H9 (cell line): ENCODE results near the gene ARHGAP4. TPM values are rescaled to one million over a fixed set of nuclear protein-coding genes. Genes with fewer than 3 reads are reported as not detected.

Experiments used
- DNase-seq: peaks from one replicate; pipeline ENCODE4 v3.0.0-alpha.2; 2017
- H2AFZ ChIP-seq: one replicate; pipeline ENCODE4 v1.6.1; 2013; ENCODE audit warnings: mild to moderate bottlenecking, low read length, control low read depth, moderate library complexity
- H2AK5ac ChIP-seq: 2 replicates; pipeline ENCODE4 v1.6.1; 2013; ENCODE audit warnings: low read length, control low read depth, mixed read lengths; ENCODE audit not compliant: insufficient read length
- H2BK120ac ChIP-seq: one replicate; pipeline ENCODE4 v1.6.1; 2013; ENCODE audit warnings: low read depth, mild to moderate bottlenecking, low read length, control low read depth, inconsistent platforms; ENCODE audit not compliant: poor library complexity, severe bottlenecking
- H2BK12ac ChIP-seq: 2 replicates; pipeline ENCODE4 v1.6.1; 2013; ENCODE audit warnings: low read length, control low read depth, mixed read lengths, low read depth; ENCODE audit not compliant: insufficient read length
- H2BK15ac ChIP-seq: 2 replicates; pipeline ENCODE4 v1.6.1; 2013; ENCODE audit warnings: low read depth, low read length, control low read depth
- H2BK20ac ChIP-seq: one replicate; pipeline ENCODE4 v1.6.1; 2013; ENCODE audit warnings: low read depth, mild to moderate bottlenecking, low read length, control low read depth, inconsistent platforms; ENCODE audit not compliant: poor library complexity, severe bottlenecking
- H2BK5ac ChIP-seq: 2 replicates; pipeline ENCODE4 v1.6.1; 2013; ENCODE audit warnings: low read length, control low read depth, mixed read lengths; ENCODE audit not compliant: insufficient read length
- H3K14ac ChIP-seq: 2 replicates; pipeline ENCODE4 v1.6.1; 2013; ENCODE audit warnings: low read length, control low read depth; ENCODE audit not compliant: insufficient read depth
- H3K18ac ChIP-seq: 2 replicates; pipeline ENCODE4 v1.6.1; 2013; ENCODE audit warnings: low read depth, mild to moderate bottlenecking, mixed read lengths, low read length, control low read depth; ENCODE audit not compliant: insufficient read length
- H3K23ac ChIP-seq: 2 replicates; pipeline ENCODE4 v1.6.1; 2013; ENCODE audit warnings: low read length, control low read depth, mixed read lengths, low read depth; ENCODE audit not compliant: insufficient read length
- H3K23me2 ChIP-seq: 2 replicates; pipeline ENCODE4 v1.6.1; 2013; ENCODE audit warnings: low read depth, mild to moderate bottlenecking, mixed read lengths, low read length, control low read depth; ENCODE audit not compliant: insufficient read length, poor library complexity, severe bottlenecking
- H3K27ac ChIP-seq: 2 replicates; pipeline ENCODE4 v1.5.1; 2013; ENCODE audit warnings: low read length, control low read depth, mixed read lengths, low read depth; ENCODE audit not compliant: insufficient read length
- H3K27me3 ChIP-seq: 2 replicates; pipeline ENCODE4 v1.6.1; 2013; ENCODE audit warnings: low read length, control low read depth, inconsistent platforms; ENCODE audit not compliant: insufficient read depth
- H3K4ac ChIP-seq: 2 replicates; pipeline ENCODE4 v1.6.1; 2013; ENCODE audit warnings: low read depth, mild to moderate bottlenecking, control low read depth, inconsistent platforms, low read length, moderate library complexity
- H3K4me1 ChIP-seq: 2 replicates; pipeline ENCODE4 v1.6.1; 2013; ENCODE audit warnings: low read length, control low read depth, inconsistent platforms; ENCODE audit not compliant: insufficient read depth
- H3K4me2 ChIP-seq: 2 replicates; pipeline ENCODE4 v1.6.1; 2013; ENCODE audit warnings: low read length, control low read depth, mixed read lengths; ENCODE audit not compliant: insufficient read length, insufficient read depth
- H3K56ac ChIP-seq: 2 replicates; pipeline ENCODE4 v1.6.1; 2013; ENCODE audit warnings: low read depth, mild to moderate bottlenecking, mixed read lengths, low read length, control low read depth; ENCODE audit not compliant: insufficient read length
- H3K79me1 ChIP-seq: 2 replicates; pipeline ENCODE4 v1.6.1; 2013; ENCODE audit warnings: low read depth, mild to moderate bottlenecking, moderate library complexity, low read length, control low read depth, inconsistent platforms; ENCODE audit not compliant: insufficient read depth, poor library complexity, severe bottlenecking
- H3K79me2 ChIP-seq: 2 replicates; pipeline ENCODE4 v1.6.1; 2013; ENCODE audit warnings: low read length, control low read depth, inconsistent platforms; ENCODE audit not compliant: insufficient read depth
- H3K9ac ChIP-seq: 2 replicates; pipeline ENCODE4 v1.6.1; 2013; ENCODE audit warnings: low read length, control low read depth, mixed read lengths; ENCODE audit not compliant: insufficient read length; ENCODE audit errors: extremely low read depth
- H3K9me3 ChIP-seq: one replicate; pipeline ENCODE4 v1.6.1; 2013; ENCODE audit warnings: low read depth, low read length, inconsistent platforms; ENCODE audit not compliant: control insufficient read depth
- H3T11ph ChIP-seq: one replicate; pipeline ENCODE4 v1.6.1; 2013; ENCODE audit warnings: mild to moderate bottlenecking, low read length, control low read depth, inconsistent platforms
- H4K20me1 ChIP-seq: one replicate; pipeline ENCODE4 v1.6.1; 2013; ENCODE audit not compliant: control insufficient read depth, insufficient read length, insufficient read depth
- H4K5ac ChIP-seq: 2 replicates; pipeline ENCODE4 v1.6.1; 2013; ENCODE audit warnings: low read depth, mild to moderate bottlenecking, mixed read lengths, low read length, control low read depth; ENCODE audit not compliant: insufficient read length
- H4K8ac ChIP-seq: replicated peaks from 2 replicates; pipeline ENCODE4 v1.6.1; 2013; ENCODE audit warnings: low read length, control low read depth, mixed read lengths, low read depth; ENCODE audit not compliant: insufficient read length
- H4K91ac ChIP-seq: 2 replicates; pipeline ENCODE4 v1.6.1; 2013; ENCODE audit warnings: low read depth, mild to moderate bottlenecking, moderate library complexity, mixed read lengths, low read length, control low read depth; ENCODE audit not compliant: insufficient read length
- H3K27ac Mint-ChIP-seq, 3 experiments: 2 replicates in 2 of 3; 3 replicates in 1 of 3; pipeline ENCODE4 v1.8.0; 2020 to 2021; ENCODE audit warnings: mixed read lengths in 3 of 3, mild to moderate bottlenecking in 1 of 3, moderate library complexity in 1 of 3
- H3K27me3 Mint-ChIP-seq: 2 replicates; pipeline ENCODE4 v1.8.0; 2021; ENCODE audit warnings: low read depth, mild to moderate bottlenecking, moderate library complexity, mixed read lengths
- H3K36me3 Mint-ChIP-seq, 3 experiments: 2 replicates in 2 of 3; 3 replicates in 1 of 3; pipeline ENCODE4 v1.8.0; 2020 to 2021; ENCODE audit warnings: low read depth in 3 of 3, mixed read lengths in 3 of 3; ENCODE audit not compliant: insufficient read depth in 1 of 3
- H3K4me1 Mint-ChIP-seq, 2 experiments: 2 replicates each; pipeline ENCODE4 v1.8.0; 2020; ENCODE audit warnings: mixed read lengths in 2 of 2
- H3K4me3 Mint-ChIP-seq, 2 experiments: 2 replicates in 1 of 2; 3 replicates in 1 of 2; pipeline ENCODE4 v1.8.0; 2020 to 2021; ENCODE audit warnings: mild to moderate bottlenecking in 2 of 2, mixed read lengths in 2 of 2, moderate library complexity in 1 of 2
- H3K9me3 Mint-ChIP-seq, 2 experiments: 2 replicates in 1 of 2; 3 replicates in 1 of 2; pipeline ENCODE4 v1.8.0; 2020; ENCODE audit warnings: mild to moderate bottlenecking in 2 of 2, mixed read lengths in 2 of 2, moderate library complexity in 1 of 2
- WGBS: extraction: QIAGEN DNeasy Blood & Tissue Kit; methylation state at CpG from one replicate; pipeline ENCODE4 v1.1.7; 2013; ENCODE audit warnings: missing lambda C conversion rate, low lambda C conversion rate, mixed read lengths; ENCODE audit not compliant: insufficient read length; ENCODE audit errors: extremely low coverage; 5-methylcytosine and 5-hydroxymethylcytosine counted together
- total RNA-seq: library from RNA; stranded (reverse); gene quantifications from 2 replicates; pipeline ENCODE4 v1.2.1, GENCODE V29; 2021
- TF ChIP-seq, protein P1 (sequence below): fragments of 200-600 bp; sonication (generic); conservative IDR thresholded peaks from 3 replicates; pipeline ENCODE4 v1.8.0; 2021; ENCODE audit warnings: antibody characterized with exemption, mild to moderate bottlenecking

ARHGAP4 gene
- total RNA-seq, 1 experiment from 2014 or later: 37.8 TPM

DNA sequence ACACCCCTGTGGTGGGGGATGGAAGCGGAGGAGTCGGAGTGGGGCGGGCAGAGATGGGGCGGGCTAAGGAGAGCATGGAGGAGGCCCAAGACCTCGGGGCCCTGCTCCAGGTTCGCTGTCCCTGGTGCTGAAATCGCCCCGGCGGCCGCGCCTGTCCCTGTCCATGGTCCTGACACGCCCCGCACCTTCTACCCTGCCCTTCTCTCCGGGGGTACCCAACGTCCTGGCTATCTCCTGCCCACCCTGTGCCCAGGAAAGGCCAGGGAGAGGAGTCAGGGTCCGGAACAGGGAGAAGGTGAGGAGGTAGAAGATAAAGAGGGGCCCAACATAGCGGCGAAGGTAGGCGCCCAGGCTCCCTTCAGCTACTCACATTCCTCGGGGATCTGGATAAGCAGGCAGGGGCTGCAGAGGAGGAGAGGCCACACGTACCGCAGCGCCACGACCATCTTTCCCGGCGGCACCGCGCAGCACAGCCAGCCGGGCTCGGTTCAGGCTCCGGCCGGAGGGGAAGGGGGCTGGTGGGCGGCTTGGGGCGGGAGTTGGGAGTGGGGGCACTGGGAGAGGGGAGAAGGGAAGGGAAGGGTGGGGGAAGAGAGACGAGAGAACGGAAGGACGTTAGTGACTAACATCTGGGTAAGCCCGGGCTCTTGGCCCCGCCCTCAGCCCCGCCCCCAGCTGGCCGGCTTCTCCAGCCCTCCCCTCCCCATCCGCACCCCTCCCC is 50.5 kb downstream of the ARHGAP4 start:
- Histone ChIP-seq H3K27me3 (no peaks in the 10 kb centered on the region), H3K14ac (no peak overlapping the region), H3K23me2 (peaks cover 3% of the 10 kb centered on the region), H2BK120ac (no peak overlapping the region), H2BK15ac (no peak overlapping the region), H3K9ac (no peak overlapping the region), H3T11ph (no peak overlapping the region), H4K8ac (no peak overlapping the region), H2BK12ac (no peak overlapping the region), H4K20me1 (no peaks in the 10 kb centered on the region), H4K91ac (no peak overlapping the region), H3K23ac (no peak overlapping the region), H2AK5ac (no peak overlapping the region), H3K18ac (no peak overlapping the region), H3K79me1 (no peaks in the 10 kb centered on the region), H2AFZ (no peak overlapping the region), H3K56ac (no peak overlapping the region), H4K5ac (no peak overlapping the region), H3K27ac (no peak overlapping the region), H3K4me2 (peak overlapping the region; percentile 8), H2BK5ac (no peak overlapping the region), H3K4ac (no peak overlapping the region), H3K9me3 (no peaks in the 10 kb centered on the region), H3K4me1 (no peaks in the 10 kb centered on the region; the same call in none of the 2 replicates), H2BK20ac (no peak overlapping the region), H3K79me2 (no peaks in the 10 kb centered on the region)
- peak; percentile 76 for DNase-seq
- Mint-ChIP-seq H3K4me1 (peaks cover 27 to 57% of the 10 kb centered on the region in 2 experiments), H3K9me3 (peaks cover 71 to 83% of the 10 kb centered on the region in 2 experiments), H3K27me3 (peaks cover 18% of the 10 kb centered on the region), H3K4me3 (peak overlapping the region in 1 of 2 experiments; percentile 60; a peak in 4 of 5 replicates), H3K36me3 (peaks cover 6 to 23% (median 13%) of the 10 kb centered on the region in 3 experiments; a peak in 6 of 7 replicates), H3K27ac (no peak overlapping the region)
- TF ChIP-seq, protein P1, sequence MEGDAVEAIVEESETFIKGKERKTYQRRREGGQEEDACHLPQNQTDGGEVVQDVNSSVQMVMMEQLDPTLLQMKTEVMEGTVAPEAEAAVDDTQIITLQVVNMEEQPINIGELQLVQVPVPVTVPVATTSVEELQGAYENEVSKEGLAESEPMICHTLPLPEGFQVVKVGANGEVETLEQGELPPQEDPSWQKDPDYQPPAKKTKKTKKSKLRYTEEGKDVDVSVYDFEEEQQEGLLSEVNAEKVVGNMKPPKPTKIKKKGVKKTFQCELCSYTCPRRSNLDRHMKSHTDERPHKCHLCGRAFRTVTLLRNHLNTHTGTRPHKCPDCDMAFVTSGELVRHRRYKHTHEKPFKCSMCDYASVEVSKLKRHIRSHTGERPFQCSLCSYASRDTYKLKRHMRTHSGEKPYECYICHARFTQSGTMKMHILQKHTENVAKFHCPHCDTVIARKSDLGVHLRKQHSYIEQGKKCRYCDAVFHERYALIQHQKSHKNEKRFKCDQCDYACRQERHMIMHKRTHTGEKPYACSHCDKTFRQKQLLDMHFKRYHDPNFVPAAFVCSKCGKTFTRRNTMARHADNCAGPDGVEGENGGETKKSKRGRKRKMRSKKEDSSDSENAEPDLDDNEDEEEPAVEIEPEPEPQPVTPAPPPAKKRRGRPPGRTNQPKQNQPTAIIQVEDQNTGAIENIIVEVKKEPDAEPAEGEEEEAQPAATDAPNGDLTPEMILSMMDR: 0 out of 3 replicates have a peak, but pooled peaks have one; percentile 13
- no CpG with 5 or more reads among the region's 42 CpGs for WGBS
